Heart right ventricle (tissue), 16 donors: ENCODE measurements around the gene CMIP. TPM values are rescaled to one million over a fixed set of nuclear protein-coding genes. Genes with fewer than 3 reads are reported as not detected.

Experiments
- ATAC-seq, 8 donors: fragments of 200-7000 bp; cut with Tn5 transposase; one replicate each; pipeline ENCODE4 v1.9.1; 2020; ENCODE audit warnings: mild to moderate bottlenecking in 8 of 8, moderate library complexity in 8 of 8, moderate number of reproducible peaks in 1 of 8
- DNase-seq, 2 donors: peaks; one replicate each; pipeline ENCODE4 v3.0.0-alpha.2; 2020
- H3K27ac ChIP-seq, 10 donors: fragments of 200-600 bp; sonication (generic) in 2 of 10; one replicate each; pipeline versions ENCODE4 v1.5.0 to v1.8.0; 2020 to 2022; ENCODE audit warnings: mild to moderate bottlenecking in 3 of 10
- H3K27me3 ChIP-seq, 7 donors: fragments of 200-600 bp; one replicate each; pipeline ENCODE4 v1.8.0; 2021 to 2022; ENCODE audit warnings: mild to moderate bottlenecking in 2 of 7
- H3K36me3 ChIP-seq, 9 donors: fragments of 200-600 bp; sonication (generic) in 1 of 9; one replicate each; pipeline versions ENCODE4 v1.5.0 to v1.8.0; 2020 to 2022; ENCODE audit warnings: mild to moderate bottlenecking in 2 of 9
- H3K4me1 ChIP-seq, 9 donors: fragments of 200-600 bp; sonication (generic) in 1 of 9; one replicate each; pipeline versions ENCODE4 v1.5.0 to v1.8.0; 2020 to 2022; ENCODE audit warnings: mild to moderate bottlenecking in 4 of 9
- H3K4me3 ChIP-seq, 10 donors: fragments of 200-600 bp; sonication (generic) in 2 of 10; one replicate each; pipeline versions ENCODE4 v1.5.0 to v1.8.0; 2020 to 2022; ENCODE audit warnings: mild to moderate bottlenecking in 7 of 10, moderate library complexity in 2 of 10
- H3K9me3 ChIP-seq, 11 donors: fragments of 200-600 bp in 10 of 11; sonication (generic) in 2 of 11; one replicate each; pipeline versions ENCODE4 v1.5.0 to v1.8.0; 2013 to 2022; ENCODE audit warnings: mild to moderate bottlenecking in 2 of 11, control low read depth in 1 of 11, moderate library complexity in 1 of 11
- CTCF ChIP-seq, 9 donors: fragments of 200-600 bp; sonication (generic) in 2 of 9; IDR thresholded peaks; one replicate each; pipeline versions ENCODE4 v1.5.0 to v1.8.0; 2021 to 2022; ENCODE audit warnings: antibody characterized with exemption in 9 of 9, mild to moderate bottlenecking in 5 of 9, moderate library complexity in 1 of 9
- WGBS, 2 donors: extraction: QIAGEN DNeasy Blood & Tissue Kit; methylation state at CpG; one replicate each; pipeline ENCODE4 v1.1.7; 2013; ENCODE audit warnings: inconsistent platforms in 1 of 2; 5-methylcytosine and 5-hydroxymethylcytosine counted together
- intact Hi-C, 10 donors: fragments of 100-400 bp; cut with DNase I; formaldehyde crosslinking; loops; one replicate each; pipeline versions ENCODE4 v1.11.1 to v1.14.2; 2022
- polyA plus RNA-seq, 2 donors: library from polyadenylated mRNA; stranded (reverse); fragments of 200-250 nt; gene quantifications; one replicate each; pipeline ENCODE4 v1.2.3, GENCODE V29; 2013
- total RNA-seq, 10 donors: library from RNA; stranded (reverse); fragmentation: NEBNext Ultra II Directional in 3 of 10; extraction: Animal tissue kit (Norgen Biotek cat#: 25700) in 3 of 10; gene quantifications; one replicate each; pipeline versions ENCODE4 v1.2.1 to v1.2.4, GENCODE V29; 2021 to 2023
- donor health status: Arrhythmogenic right ventricular cardiomyopathy.
- donor health status: ischemic (EF 13 %, LVEDD 7.1; RV severe dilation, severe dysfunction).
- donor health status: healthy with polysubstance abuse.
- donor health status: DM: no; HTN: yes; CAD: no.
- donor health status: DM: no; HTN: no; CAD: no.
- donor health status: ischemic (EF 25% LVEDD 6.9; RV normal size, moderate dysfunction).
- donor health status: ischemic (EF 25% LVEDD 5.7; RV mildly dilated, moderate dysfunction).
- donor health status: healthy.
- donor health status: DM: yes; HTN: yes; CAD: no.
- donor health status: Ischemic cardiomyopathy.
- donor health status: ischemic (EF 35%, LVEDD 5.7; RV mildly dilated, moderate dysfunction).
- donor health status: nonischemic (EF 11% LVEDD 7.7; RV severe dilation, severe dysfunction).
- donor health status: DM: yes; HTN: yes; CAD: no.
- donor health status: PGD.
- donor health status: ischemic (EF 29% LVEDD 5.4; RV normal size, mild dysfunction).
- donor health status: nonischemic (EF 23%, LVEDD 6.1; RV moderate dilation, normal function).

The CMIP gene
- total and polyA plus RNA-seq, 12 donors, result 5.4 to 32.8 (median 13.0) TPM

DNA sequence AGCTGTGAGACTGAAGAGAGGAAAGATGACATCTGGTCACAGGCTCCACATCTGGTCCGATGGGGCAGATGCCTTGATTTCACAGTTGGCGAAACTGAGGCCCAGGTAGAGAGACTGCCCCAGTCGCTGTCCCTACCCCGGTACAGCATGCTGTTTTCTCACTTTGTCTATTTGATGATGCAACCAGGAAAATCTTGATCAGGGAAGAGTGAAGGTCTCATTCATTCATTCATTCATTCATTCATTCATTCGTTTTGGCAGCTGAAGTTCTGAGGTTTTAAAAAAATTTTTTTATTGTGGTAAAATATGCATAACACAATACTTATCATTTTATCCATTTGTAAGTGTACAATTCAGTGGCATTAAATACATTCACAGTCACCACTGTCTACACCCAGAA is 19.7 kb downstream of the CMIP start:
- DNase-seq, result no peak
- Histone ChIP-seq H3K27me3 (no peaks in the 10 kb centered on the region), H3K4me3 (no peak overlapping the region), H3K27ac (no peak overlapping the region), H3K36me3 (peaks cover 0 to 9% (median 0%) of the 10 kb centered on the region in 9 donors), H3K9me3 (no peaks in the 10 kb centered on the region), H3K4me1 (peaks cover 0 to 97% (median 32%) of the 10 kb centered on the region in 9 donors)
- WGBS, 2 donors, result 95 to 97% methylated on average over 5 of the region's 5 CpGs
- no peak for TF ChIP-seq CTCF (IDR thresholded peaks at IDR 0.05)
- no peak for ATAC-seq
- intact Hi-C loops, result no loop called here

- H3K9me3 ChIP-seq, result no peaks in the 10 kb centered on the region
- H3K36me3 ChIP-seq, result peaks cover 0 to 9% (median 0%) of the 10 kb centered on the region in 9 donors
- ATAC-seq (no peak), DNase-seq (no peak)
- TF ChIP-seq CTCF (IDR thresholded peaks at IDR 0.05), result no peak
- peaks cover 3 to 98% (median 32%) of the 10 kb centered on the region in 9 donors for H3K4me1 ChIP-seq
- WGBS, 2 donors, result 81 to 92% methylated on average over 18 of the region's 18 CpGs
- no peaks in the 10 kb centered on the region for H3K27me3 ChIP-seq
- intact Hi-C loops, result no loop called here
- H3K27ac ChIP-seq, result peak overlapping the region in 1 of 10 donors; percentile 27
- no peak overlapping the region for H3K4me3 ChIP-seq
Observed at GRCh38 chr16:81465375-81465943, 20.9 kb downstream of the CMIP start.

DNA sequence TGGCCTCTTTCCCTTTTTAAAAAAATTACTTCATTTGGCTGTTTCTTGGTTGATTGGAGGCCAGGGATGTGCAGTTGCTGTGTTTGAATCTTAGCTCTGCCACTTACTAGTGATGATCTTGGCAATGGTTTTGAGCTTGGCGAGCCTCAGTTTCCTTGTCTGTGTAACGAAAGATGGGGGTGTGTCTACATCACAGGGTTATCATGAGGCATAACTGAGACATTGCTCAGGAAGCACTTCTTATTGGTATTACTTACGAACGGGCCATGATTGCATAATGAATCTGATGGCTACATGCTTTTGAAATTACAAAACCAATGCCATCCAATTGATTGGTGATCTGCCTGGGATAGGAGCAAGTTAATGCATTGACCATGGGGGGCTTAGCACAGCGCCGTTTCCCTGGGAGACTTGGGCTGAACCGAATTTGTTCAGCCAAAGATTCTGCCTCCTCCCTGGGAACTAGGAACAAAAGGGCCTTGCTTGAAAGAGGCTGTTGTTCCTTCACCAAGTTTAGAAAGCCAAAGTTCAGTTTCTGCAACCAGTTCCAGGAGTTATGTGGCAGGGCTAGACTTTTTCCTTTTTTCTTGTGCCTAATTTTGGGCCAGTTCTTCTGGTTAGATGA is 21.9 kb downstream of the CMIP start:
- WGBS, 2 donors, result 71 to 76% methylated on average over 7 of the region's 7 CpGs
- DNase-seq, result no peak
- no peak for TF ChIP-seq CTCF (IDR thresholded peaks at IDR 0.05)
- no peak overlapping the region for H3K4me3 ChIP-seq
- peaks cover 0 to 6% (median 0%) of the 10 kb centered on the region in 9 donors for H3K36me3 ChIP-seq
- H3K27me3 ChIP-seq, result no peaks in the 10 kb centered on the region
- no peak for ATAC-seq
- peaks cover 0 to 98% (median 29%) of the 10 kb centered on the region in 9 donors for H3K4me1 ChIP-seq
- intact Hi-C loops, result no loop called here
- H3K9me3 ChIP-seq, result no peaks in the 10 kb centered on the region
- H3K27ac ChIP-seq, result peak overlapping the region in 1 of 10 donors; percentile 27

DNA sequence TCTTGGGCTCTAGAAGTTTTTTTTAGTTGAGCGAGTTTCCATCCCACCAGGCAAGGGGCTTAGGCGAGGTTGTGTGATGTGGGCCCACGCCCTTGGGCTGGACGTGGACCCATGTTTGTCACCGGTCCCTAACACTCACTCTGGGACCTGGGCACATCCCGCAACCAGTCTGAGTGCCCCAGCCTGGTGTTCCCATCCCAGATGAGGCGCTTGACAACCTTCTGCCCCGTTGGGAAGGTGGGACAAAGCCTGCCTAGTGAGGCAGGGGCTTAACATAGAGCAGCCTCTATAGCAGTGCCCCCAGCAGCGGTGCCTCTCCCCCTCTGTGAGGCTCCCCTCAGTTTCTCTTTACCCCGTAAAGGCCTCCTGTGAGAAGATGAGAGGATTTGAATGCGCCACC is 22.5 kb downstream of the CMIP start:
- Histone ChIP-seq H3K4me3 (no peak overlapping the region), H3K9me3 (no peaks in the 10 kb centered on the region), H3K27me3 (no peaks in the 10 kb centered on the region), H3K4me1 (peaks cover 0 to 98% (median 29%) of the 10 kb centered on the region in 9 donors), H3K36me3 (peaks cover 0 to 11% (median 0%) of the 10 kb centered on the region in 9 donors), H3K27ac (peak overlapping the region in 1 of 10 donors; percentile 27)
- DNase-seq (no peak), ATAC-seq (no peak)
- WGBS, 2 donors, result 94 to 96% methylated on average over 11 of the region's 11 CpGs
- intact Hi-C loops, result no loop called here
- no peak for TF ChIP-seq CTCF (IDR thresholded peaks at IDR 0.05)
